Daoy (cell line): ENCODE data around the gene HNRNPF. TPM values are rescaled to one million over a fixed set of nuclear protein-coding genes. Genes with fewer than 3 reads are reported as not detected.
"Not testable (repeated sequence)": the region's sequence is repeated elsewhere in the genome, so short reads cannot be mapped to it uniquely, and the experiment has no call there.

Experiments
- DNase-seq: peaks from one replicate; pipeline ENCODE4 v3.0.0-alpha.2; 2015; ENCODE audit warnings: low read depth
- total RNA-seq: library from RNA; depleted of rRNA; stranded (reverse); fragments of >200 nt; shearing (Covaris generic); gene quantifications from 2 replicates; pipeline ENCODE4 v1.2.3, GENCODE V29; 2014; rRNA removed

The HNRNPF gene
- total RNA-seq, 1 experiment from 2014 or later = 148 TPM

- DNase-seq = no peak
These were observed 58.8 kb downstream of the HNRNPF start for GRCh38 chr10:43350156-43350555.

GRCh38 chr10:43348511-43349312 lies 60.3 kb downstream of the HNRNPF start:
- DNase-seq = peak; percentile 75

GRCh38 chr10:43347997-43348396 lies 61.0 kb downstream of the HNRNPF start:
- no peak for DNase-seq

GRCh38 chr10:43344051-43344450 lies 64.9 kb downstream of the HNRNPF start:
- no peak for DNase-seq

- DNase-seq = no peak
These were observed 65.9 kb downstream of the HNRNPF start for GRCh38 chr10:43343126-43343525.

- DNase-seq = no peak
These were observed 66.5 kb downstream of the HNRNPF start for GRCh38 chr10:43342279-43343125.

GRCh38 chr10:43341450-43341849 lies 67.5 kb downstream of the HNRNPF start:
- DNase-seq = no peak

GRCh38 chr10:43340619-43341018 lies 68.4 kb downstream of the HNRNPF start:
- DNase-seq = peak; percentile 56

GRCh38 chr10:43340101-43340500 lies 68.9 kb downstream of the HNRNPF start:
- no peak for DNase-seq

- DNase-seq = no peak
These were observed 69.8 kb downstream of the HNRNPF start for GRCh38 chr10:43339136-43339535.

GRCh38 chr10:43338117-43338516 lies 70.9 kb downstream of the HNRNPF start:
- no peak for DNase-seq

- DNase-seq = not testable (repeated sequence)
These were observed 71.5 kb downstream of the HNRNPF start for GRCh38 chr10:43337536-43337935.

GRCh38 chr10:43336641-43337318 lies 72.2 kb downstream of the HNRNPF start:
- DNase-seq = no peak

- no peak for DNase-seq
These were observed 72.9 kb downstream of the HNRNPF start for GRCh38 chr10:43336061-43336460.

Other genes starting within 250 kb of the HNRNPF start
- not detected in 2 replicates for gene RASGEF1A, start 142.1 kb downstream of the HNRNPF start, total RNA-seq
- not detected in 2 replicates for gene FXYD4, start 37.5 kb downstream of the HNRNPF start, total RNA-seq
- 1.0 and 1.8 TPM in 2 replicates for gene ZNF487, start 27.9 kb upstream of the HNRNPF start, total RNA-seq
- 5.5 and 7.6 TPM in 2 replicates for gene ZNF239, start 165.4 kb upstream of the HNRNPF start, total RNA-seq
- 2.8 and 3.7 TPM in 2 replicates for gene ZNF485, start 197.3 kb upstream of the HNRNPF start, total RNA-seq
- gene ZNF32, start 239.7 kb upstream of the HNRNPF start, total RNA-seq = 16.5 and 23.5 TPM in 2 replicates